Lung (tissue), 12 donors: ENCODE measurements around the gene KLK6. TPM values are rescaled to one million over a fixed set of nuclear protein-coding genes. Genes with fewer than 3 reads are reported as not detected.

Experiments
- ATAC-seq: fragments of 200-7000 bp; cut with Tn5 transposase; one replicate; pipeline ENCODE4 v1.9.1; 2020; ENCODE audit warnings: moderate number of reproducible peaks; ENCODE audit not compliant: insufficient read depth, low FRiP score
- DNase-seq, 3 donors: peaks; one replicate each; pipeline ENCODE4 v3.0.0-alpha.2; 2013 to 2017
- H3K27ac ChIP-seq, 2 donors: one replicate each; pipeline ENCODE4 v1.5.1; 2013; ENCODE audit warnings: mild to moderate bottlenecking in 2 of 2, moderate library complexity in 2 of 2, control low read depth in 1 of 2, inconsistent platforms in 1 of 2, low read depth in 1 of 2, low read length in 1 of 2
- H3K27me3 ChIP-seq, 3 donors: one replicate each; pipeline ENCODE4 v1.5.1; 2013; ENCODE audit warnings: low read length in 2 of 3; ENCODE audit not compliant: control insufficient read depth in 3 of 3, insufficient read depth in 3 of 3
- H3K36me3 ChIP-seq, 4 donors: one replicate each; pipeline ENCODE4 v1.5.1; 2013; ENCODE audit warnings: low read length in 4 of 4, mild to moderate bottlenecking in 1 of 4, moderate library complexity in 1 of 4; ENCODE audit not compliant: control insufficient read depth in 4 of 4, insufficient read depth in 4 of 4
- H3K4me1 ChIP-seq, 5 donors: one replicate each; pipeline ENCODE4 v1.5.1; 2013; ENCODE audit warnings: low read length in 5 of 5, mild to moderate bottlenecking in 2 of 5, moderate library complexity in 1 of 5; ENCODE audit not compliant: control insufficient read depth in 5 of 5, insufficient read depth in 5 of 5
- H3K4me3 ChIP-seq: one replicate; pipeline ENCODE4 v1.5.1; 2013; ENCODE audit warnings: mild to moderate bottlenecking, control low read depth, moderate library complexity
- H3K9ac ChIP-seq, 2 donors: one replicate each; pipeline ENCODE4 v1.5.1; 2013; ENCODE audit warnings: low read length in 2 of 2, control low read depth in 1 of 2; ENCODE audit not compliant: insufficient read depth in 1 of 2
- H3K9me3 ChIP-seq, 4 donors: one replicate each; pipeline ENCODE4 v1.5.1; 2013; ENCODE audit warnings: low read length in 3 of 4, mild to moderate bottlenecking in 1 of 4, moderate library complexity in 1 of 4; ENCODE audit not compliant: control insufficient read depth in 4 of 4, insufficient read depth in 3 of 4
- CTCF ChIP-seq: IDR thresholded peaks from 2 replicates; pipeline ENCODE4 v1.5.1; 2012; ENCODE audit warnings: mild to moderate bottlenecking; ENCODE audit errors: control extremely low read depth, extremely low read depth
- WGBS, 2 donors: extraction: QIAGEN DNeasy Blood & Tissue Kit; methylation state at CpG; one replicate each; pipeline ENCODE4 v1.1.7; 2013; 5-methylcytosine and 5-hydroxymethylcytosine counted together
- polyA plus RNA-seq, 2 donors: library from polyadenylated mRNA; stranded (reverse); fragments of 200-250 nt; gene quantifications; one replicate each; pipeline ENCODE4 v1.2.1, GENCODE V29; 2013
- total RNA-seq, 2 donors: library from RNA; depleted of rRNA in 1 of 2; stranded (reverse); fragments of >200 nt in 1 of 2; gene quantifications; one replicate each; pipeline ENCODE4 v1.2.1, GENCODE V29; 2014 to 2021
- donor health status: control.
- donor health status: control.
- donor health status: Bipolar disorder and iron deficiency.
- donor health status: healthy.
- donor health status: DM: yes; HTN: yes; CAD: no.

KLK6 gene
- total and polyA plus RNA-seq, 4 donors, result not detected

- no peak overlapping the region for H3K4me3 ChIP-seq
- no peak for DNase-seq
- no peak overlapping the region for H3K27ac ChIP-seq
- no peaks in the 10 kb centered on the region for H3K36me3 ChIP-seq
- WGBS, 2 donors, result 51 to 55% methylated on average over 8 of the region's 8 CpGs
- H3K9ac ChIP-seq, result no peak overlapping the region
- H3K4me1 ChIP-seq, result no peaks in the 10 kb centered on the region
- peaks cover 0 to 3% (median 0%) of the 10 kb centered on the region in 4 donors for H3K9me3 ChIP-seq
- no peak for TF ChIP-seq CTCF
- no peak for ATAC-seq
- peaks cover 2 to 15% (median 3%) of the 10 kb centered on the region in 3 donors for H3K27me3 ChIP-seq
Measured at GRCh38 chr19:51006406-51006805, 37.0 kb upstream of the KLK6 start.

DNA sequence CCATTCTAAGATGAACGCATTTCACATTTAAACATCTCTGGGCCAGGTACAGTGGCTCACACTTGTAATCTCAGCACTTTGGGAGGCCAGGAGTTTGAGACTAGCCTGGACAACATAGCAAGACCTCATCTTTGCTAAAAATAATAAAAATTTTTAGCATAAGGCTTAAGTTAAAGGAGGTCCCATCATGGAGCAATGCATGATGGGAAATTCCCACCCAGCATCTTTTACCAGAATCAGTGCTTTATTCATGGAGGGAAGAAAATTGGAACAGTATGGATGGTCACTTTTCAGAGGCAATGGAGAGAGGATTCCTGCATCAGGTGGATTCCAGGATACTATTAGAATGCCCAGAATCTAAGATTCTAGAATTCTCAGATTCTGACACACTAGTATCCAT is 35.9 kb upstream of the KLK6 start:
- Histone ChIP-seq H3K27me3 (peaks cover 3 to 21% (median 4%) of the 10 kb centered on the region in 3 donors), H3K4me3 (no peak overlapping the region), H3K9me3 (peaks cover 0 to 3% (median 0%) of the 10 kb centered on the region in 4 donors), H3K27ac (no peak overlapping the region), H3K4me1 (no peaks in the 10 kb centered on the region), H3K9ac (no peak overlapping the region), H3K36me3 (no peaks in the 10 kb centered on the region)
- WGBS, 2 donors, result 94 to 98% methylated on average over 1 of the region's 1 CpG
- no peak for TF ChIP-seq CTCF
- no peak for ATAC-seq
- no peak for DNase-seq

DNA sequence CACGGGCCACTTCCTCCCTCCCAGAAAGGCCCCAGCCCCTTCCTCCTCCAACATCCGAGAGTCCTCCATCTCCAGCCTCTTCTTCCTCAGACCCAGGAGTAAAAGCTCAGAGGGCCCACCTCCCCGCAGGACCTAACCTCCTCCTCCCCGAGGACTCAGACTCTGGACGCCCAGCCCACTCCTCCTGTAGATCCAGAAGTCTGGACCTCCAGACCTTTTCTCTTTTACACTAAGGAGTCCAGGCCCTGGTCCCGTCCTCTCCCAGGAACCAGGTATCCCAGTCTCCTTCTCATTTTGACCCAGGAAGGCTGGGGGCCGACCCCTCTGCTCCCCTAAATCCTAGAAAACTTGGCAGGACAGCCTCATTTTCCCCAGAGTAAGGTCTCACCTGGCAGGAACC is 33.9 kb upstream of the KLK6 start:
- 73% methylated on average over 7 of the region's 7 CpGs for WGBS, 2 donors
- H3K9ac ChIP-seq, result no peak overlapping the region
- ATAC-seq (no peak), DNase-seq (no peak)
- H3K4me1 ChIP-seq, result no peaks in the 10 kb centered on the region
- H3K36me3 ChIP-seq, result no peaks in the 10 kb centered on the region
- H3K27ac ChIP-seq, result no peak overlapping the region
- no peak overlapping the region for H3K4me3 ChIP-seq
- TF ChIP-seq CTCF, result no peak
- peaks cover 0 to 17% (median 4%) of the 10 kb centered on the region in 3 donors for H3K27me3 ChIP-seq
- no peaks in the 10 kb centered on the region for H3K9me3 ChIP-seq

DNA sequence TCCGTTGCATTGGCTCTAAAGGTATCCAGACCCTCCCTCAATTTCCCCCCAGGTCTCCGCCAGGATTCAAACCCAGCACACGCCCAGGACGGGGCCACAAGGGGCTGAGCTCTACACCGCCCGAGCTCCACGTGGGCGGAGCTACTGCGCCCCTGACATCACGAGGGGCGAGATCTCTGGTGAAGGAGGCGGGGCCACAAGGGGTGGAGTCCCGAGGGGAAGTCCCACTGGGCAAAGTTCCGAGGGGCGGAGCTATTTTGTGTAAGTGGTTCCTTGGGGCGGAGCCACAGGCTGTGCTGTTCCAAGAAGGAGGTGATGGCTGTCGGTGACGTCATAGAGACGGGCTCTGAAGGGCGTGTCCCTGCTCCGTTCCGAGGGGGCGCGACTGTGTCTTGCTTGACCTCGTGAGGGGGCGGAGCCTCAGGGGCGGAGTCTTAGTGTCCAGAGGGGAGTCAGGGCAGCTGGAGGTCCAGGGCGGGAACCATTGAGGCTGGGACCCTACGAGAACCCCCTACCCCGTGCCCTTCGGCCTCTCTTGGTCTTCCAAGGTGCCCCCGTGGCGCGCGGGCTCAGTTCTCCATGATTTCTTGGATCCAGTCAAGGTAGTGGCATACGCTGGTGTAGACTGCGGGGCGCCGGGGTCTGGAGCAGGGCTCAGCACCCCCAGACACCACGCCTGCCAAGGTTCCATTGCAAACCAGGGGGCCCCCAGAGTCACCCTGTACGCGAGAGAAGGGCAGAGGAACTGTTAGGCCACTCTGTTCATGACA is 33.3 kb upstream of the KLK6 start:
- no peak overlapping the region for H3K9ac ChIP-seq
- H3K27ac ChIP-seq, result no peak overlapping the region
- H3K27me3 ChIP-seq, result peaks cover 0 to 17% (median 4%) of the 10 kb centered on the region in 3 donors
- no peaks in the 10 kb centered on the region for H3K9me3 ChIP-seq
- no peaks in the 10 kb centered on the region for H3K4me1 ChIP-seq
- 54 to 62% methylated on average over 41 to 42 of the region's 42 CpGs for WGBS, 2 donors
- no peaks in the 10 kb centered on the region for H3K36me3 ChIP-seq
- DNase-seq (no peak), ATAC-seq (no peak)
- no peak overlapping the region for H3K4me3 ChIP-seq
- no peak for TF ChIP-seq CTCF
